Measurements from ENCODE around the gene PPM1N.

DNA sequence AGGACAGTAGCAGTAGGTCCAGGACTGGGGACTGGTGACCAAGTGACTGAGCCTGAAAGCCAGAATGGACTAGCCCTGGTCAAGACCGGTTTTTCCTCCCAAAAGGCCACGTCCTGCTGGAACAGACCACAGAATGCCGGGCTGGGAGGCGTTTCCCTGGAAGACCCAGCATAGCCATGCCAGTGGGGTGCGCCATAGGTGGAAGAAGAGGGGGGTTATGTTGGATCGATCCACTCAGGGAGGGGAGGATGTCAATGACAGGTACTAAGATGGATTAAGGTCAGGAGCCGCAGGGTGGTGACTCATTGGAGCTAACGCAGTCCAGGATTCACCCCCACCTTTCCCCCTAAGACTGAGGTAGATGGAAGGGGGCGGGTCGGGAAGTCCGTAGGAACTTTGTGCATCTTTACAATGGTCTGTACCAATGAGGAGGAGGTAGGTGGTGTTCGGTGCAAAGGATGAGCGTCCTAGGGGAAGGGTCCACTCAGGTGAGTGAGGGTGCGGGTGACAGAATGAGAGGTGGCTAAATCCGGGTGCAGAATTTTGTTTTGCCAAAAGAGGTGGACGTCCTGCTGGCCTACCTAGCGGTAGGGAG lies 30.0 kb downstream of the PPM1N start:
- TF ChIP-seq, protein P1, sequence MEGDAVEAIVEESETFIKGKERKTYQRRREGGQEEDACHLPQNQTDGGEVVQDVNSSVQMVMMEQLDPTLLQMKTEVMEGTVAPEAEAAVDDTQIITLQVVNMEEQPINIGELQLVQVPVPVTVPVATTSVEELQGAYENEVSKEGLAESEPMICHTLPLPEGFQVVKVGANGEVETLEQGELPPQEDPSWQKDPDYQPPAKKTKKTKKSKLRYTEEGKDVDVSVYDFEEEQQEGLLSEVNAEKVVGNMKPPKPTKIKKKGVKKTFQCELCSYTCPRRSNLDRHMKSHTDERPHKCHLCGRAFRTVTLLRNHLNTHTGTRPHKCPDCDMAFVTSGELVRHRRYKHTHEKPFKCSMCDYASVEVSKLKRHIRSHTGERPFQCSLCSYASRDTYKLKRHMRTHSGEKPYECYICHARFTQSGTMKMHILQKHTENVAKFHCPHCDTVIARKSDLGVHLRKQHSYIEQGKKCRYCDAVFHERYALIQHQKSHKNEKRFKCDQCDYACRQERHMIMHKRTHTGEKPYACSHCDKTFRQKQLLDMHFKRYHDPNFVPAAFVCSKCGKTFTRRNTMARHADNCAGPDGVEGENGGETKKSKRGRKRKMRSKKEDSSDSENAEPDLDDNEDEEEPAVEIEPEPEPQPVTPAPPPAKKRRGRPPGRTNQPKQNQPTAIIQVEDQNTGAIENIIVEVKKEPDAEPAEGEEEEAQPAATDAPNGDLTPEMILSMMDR (conservative IDR thresholded peaks at IDR 0.05; ENCODE audit: low read depth, low read length): no peak
- no peak for TF ChIP-seq EZH2 (IDR thresholded peaks at IDR 0.05; ENCODE audit: low read length, unreplicated experiment)

All from PC-3 (cell line).